PC-9 (cell line): ENCODE measurements around the gene DLG1.

Source experiments
- EZH2 ChIP-seq: fragments of 200-600 bp; sonication (generic); IDR thresholded peaks from 2 replicates; pipeline ENCODE4 v1.8.0; 2017; ENCODE audit warnings: antibody characterized with exemption, low read depth
- TF ChIP-seq, protein P1 (sequence below): fragments of 200-600 bp; sonication (generic); conservative IDR thresholded peaks from 2 replicates; pipeline ENCODE4 v1.6.1; 2017; ENCODE audit warnings: mixed run types, antibody characterized with exemption, mild to moderate bottlenecking, moderate library complexity

DNA sequence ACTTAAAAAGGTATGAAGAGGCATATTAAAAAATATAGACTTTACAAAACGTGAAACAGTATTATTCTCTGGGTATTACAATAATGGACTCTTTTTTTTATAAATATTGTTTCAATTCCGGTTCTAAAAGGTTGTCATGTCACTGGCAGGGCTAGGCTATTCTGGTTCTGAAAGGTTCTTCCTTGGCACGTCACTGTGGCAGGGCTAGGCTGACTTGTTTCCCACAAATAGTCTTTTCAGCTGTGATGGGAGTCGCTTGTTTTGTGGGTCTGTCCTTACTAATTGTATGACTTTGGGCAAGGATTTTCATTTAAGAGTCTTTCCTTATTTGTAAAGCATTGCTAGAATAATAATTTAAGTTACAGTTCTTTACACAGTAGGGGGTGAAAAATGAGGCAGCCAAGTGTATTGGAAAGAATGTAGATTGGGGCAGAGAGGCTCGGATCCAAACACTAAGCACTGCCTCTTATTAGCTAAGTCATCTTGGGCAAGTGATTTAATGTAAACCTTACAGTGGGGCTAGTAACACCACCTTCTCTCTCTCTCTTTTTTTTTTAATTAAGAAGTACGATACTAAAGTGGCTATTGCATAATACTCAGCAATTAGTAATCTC, 256.4 kb downstream of the DLG1 start:
- no peak for TF ChIP-seq EZH2
- TF ChIP-seq, protein P1, sequence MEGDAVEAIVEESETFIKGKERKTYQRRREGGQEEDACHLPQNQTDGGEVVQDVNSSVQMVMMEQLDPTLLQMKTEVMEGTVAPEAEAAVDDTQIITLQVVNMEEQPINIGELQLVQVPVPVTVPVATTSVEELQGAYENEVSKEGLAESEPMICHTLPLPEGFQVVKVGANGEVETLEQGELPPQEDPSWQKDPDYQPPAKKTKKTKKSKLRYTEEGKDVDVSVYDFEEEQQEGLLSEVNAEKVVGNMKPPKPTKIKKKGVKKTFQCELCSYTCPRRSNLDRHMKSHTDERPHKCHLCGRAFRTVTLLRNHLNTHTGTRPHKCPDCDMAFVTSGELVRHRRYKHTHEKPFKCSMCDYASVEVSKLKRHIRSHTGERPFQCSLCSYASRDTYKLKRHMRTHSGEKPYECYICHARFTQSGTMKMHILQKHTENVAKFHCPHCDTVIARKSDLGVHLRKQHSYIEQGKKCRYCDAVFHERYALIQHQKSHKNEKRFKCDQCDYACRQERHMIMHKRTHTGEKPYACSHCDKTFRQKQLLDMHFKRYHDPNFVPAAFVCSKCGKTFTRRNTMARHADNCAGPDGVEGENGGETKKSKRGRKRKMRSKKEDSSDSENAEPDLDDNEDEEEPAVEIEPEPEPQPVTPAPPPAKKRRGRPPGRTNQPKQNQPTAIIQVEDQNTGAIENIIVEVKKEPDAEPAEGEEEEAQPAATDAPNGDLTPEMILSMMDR: no peak
